ENCODE results near the gene ADD2. TPM values are rescaled to one million over a fixed set of nuclear protein-coding genes. Genes with fewer than 3 reads are reported as not detected.

ADD2 gene
- total and polyA plus RNA-seq, 2 experiments from 2014 or later = 34.6 to 223 TPM

GRCh38 chr2:70747284-70747683 lies 20.7 kb downstream of the ADD2 start (continued):
- TF ChIP-seq, protein P1, sequence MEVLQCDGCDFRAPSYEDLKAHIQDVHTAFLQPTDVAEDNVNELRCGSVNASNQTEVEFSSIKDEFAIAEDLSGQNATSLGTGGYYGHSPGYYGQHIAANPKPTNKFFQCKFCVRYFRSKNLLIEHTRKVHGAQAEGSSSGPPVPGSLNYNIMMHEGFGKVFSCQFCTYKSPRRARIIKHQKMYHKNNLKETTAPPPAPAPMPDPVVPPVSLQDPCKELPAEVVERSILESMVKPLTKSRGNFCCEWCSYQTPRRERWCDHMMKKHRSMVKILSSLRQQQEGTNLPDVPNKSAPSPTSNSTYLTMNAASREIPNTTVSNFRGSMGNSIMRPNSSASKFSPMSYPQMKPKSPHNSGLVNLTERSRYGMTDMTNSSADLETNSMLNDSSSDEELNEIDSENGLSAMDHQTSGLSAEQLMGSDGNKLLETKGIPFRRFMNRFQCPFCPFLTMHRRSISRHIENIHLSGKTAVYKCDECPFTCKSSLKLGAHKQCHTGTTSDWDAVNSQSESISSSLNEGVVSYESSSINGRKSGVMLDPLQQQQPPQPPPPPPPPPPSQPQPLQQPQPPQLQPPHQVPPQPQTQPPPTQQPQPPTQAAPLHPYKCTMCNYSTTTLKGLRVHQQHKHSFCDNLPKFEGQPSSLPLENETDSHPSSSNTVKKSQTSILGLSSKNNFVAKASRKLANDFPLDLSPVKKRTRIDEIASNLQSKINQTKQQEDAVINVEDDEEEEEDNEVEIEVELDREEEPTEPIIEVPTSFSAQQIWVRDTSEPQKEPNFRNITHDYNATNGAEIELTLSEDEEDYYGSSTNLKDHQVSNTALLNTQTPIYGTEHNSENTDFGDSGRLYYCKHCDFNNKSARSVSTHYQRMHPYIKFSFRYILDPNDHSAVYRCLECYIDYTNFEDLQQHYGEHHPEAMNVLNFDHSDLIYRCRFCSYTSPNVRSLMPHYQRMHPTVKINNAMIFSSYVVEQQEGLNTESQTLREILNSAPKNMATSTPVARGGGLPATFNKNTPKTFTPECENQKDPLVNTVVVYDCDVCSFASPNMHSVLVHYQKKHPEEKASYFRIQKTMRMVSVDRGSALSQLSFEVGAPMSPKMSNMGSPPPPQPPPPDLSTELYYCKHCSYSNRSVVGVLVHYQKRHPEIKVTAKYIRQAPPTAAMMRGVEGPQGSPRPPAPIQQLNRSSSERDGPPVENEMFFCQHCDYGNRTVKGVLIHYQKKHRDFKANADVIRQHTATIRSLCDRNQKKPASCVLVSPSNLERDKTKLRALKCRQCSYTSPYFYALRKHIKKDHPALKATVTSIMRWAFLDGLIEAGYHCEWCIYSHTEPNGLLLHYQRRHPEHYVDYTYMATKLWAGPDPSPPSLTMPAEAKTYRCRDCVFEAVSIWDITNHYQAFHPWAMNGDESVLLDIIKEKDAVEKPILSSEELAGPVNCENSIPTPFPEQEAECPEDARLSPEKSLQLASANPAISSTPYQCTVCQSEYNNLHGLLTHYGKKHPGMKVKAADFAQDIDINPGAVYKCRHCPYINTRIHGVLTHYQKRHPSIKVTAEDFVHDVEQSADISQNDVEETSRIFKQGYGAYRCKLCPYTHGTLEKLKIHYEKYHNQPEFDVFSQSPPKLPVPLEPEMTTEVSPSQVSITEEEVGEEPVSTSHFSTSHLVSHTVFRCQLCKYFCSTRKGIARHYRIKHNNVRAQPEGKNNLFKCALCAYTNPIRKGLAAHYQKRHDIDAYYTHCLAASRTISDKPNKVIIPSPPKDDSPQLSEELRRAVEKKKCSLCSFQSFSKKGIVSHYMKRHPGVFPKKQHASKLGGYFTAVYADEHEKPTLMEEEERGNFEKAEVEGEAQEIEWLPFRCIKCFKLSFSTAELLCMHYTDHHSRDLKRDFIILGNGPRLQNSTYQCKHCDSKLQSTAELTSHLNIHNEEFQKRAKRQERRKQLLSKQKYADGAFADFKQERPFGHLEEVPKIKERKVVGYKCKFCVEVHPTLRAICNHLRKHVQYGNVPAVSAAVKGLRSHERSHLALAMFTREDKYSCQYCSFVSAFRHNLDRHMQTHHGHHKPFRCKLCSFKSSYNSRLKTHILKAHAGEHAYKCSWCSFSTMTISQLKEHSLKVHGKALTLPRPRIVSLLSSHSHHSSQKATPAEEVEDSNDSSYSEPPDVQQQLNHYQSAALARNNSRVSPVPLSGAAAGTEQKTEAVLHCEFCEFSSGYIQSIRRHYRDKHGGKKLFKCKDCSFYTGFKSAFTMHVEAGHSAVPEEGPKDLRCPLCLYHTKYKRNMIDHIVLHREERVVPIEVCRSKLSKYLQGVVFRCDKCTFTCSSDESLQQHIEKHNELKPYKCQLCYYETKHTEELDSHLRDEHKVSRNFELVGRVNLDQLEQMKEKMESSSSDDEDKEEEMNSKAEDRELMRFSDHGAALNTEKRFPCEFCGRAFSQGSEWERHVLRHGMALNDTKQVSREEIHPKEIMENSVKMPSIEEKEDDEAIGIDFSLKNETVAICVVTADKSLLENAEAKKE (CRISPR knock-in tag; IDR thresholded peaks at IDR 0.05) = no peak
- no peak for TF ChIP-seq ZNF114 (CRISPR knock-in tag; IDR thresholded peaks at IDR 0.05)

- H3K4me3 ChIP-seq = peak overlapping the region; percentile 10; the same call in 1 of the 2 replicates
- H3K9me3 Mint-ChIP-seq = no peaks in the 10 kb centered on the region
- H3K79me2 ChIP-seq (replicated peaks; ENCODE audit: insufficient read depth) = peaks cover 100% of the 10 kb centered on the region
- H3K36me3 ChIP-seq (ENCODE audit: insufficient read depth) = no peaks in the 10 kb centered on the region
- H3K27me3 ChIP-seq (ENCODE audit: insufficient read depth) = no peaks in the 10 kb centered on the region
- no peak overlapping the region for H2AFZ ChIP-seq
- H3K4me3 Mint-ChIP-seq = no peak overlapping the region
- no peak overlapping the region for H3K27ac Mint-ChIP-seq
- peaks cover 87% of the 10 kb centered on the region for H4K20me1 ChIP-seq (replicated peaks; ENCODE audit: insufficient read depth)
- ATAC-seq = no peak
- H3K4me1 Mint-ChIP-seq = peaks cover 73% of the 10 kb centered on the region
- TF ChIP-seq NANOG (IDR thresholded peaks at IDR 0.05; ENCODE audit: borderline replicate concordance) = peak; percentile 39; the same call in 1 of the 2 replicates
- TF ChIP-seq ZNF114 (CRISPR knock-in tag; IDR thresholded peaks at IDR 0.05) = no peak
- peaks cover 77% of the 10 kb centered on the region for H3K4me1 ChIP-seq (ENCODE audit: insufficient read depth)
- no peaks in the 10 kb centered on the region; the same call in 1 of the 2 replicates for H3F3A ChIP-seq (replicated peaks; ENCODE audit: low read depth)
- peaks cover 4% of the 10 kb centered on the region for H3K27me3 Mint-ChIP-seq (ENCODE audit: insufficient read depth, low read depth, poor library complexity)
- no peaks in the 10 kb centered on the region for H3K9me2 ChIP-seq (ENCODE audit: insufficient read depth)
- no peak for DNase-seq (ENCODE audit: low spot score)
- H3K4me2 ChIP-seq = peak overlapping the region; percentile 7
- H3K36me3 Mint-ChIP-seq (ENCODE audit: low read depth) = peaks cover 14% of the 10 kb centered on the region
- peak overlapping the region; percentile 12 for H3K27ac ChIP-seq (ENCODE audit: low read depth)
Measured at GRCh38 chr2:70746094-70746974, 21.7 kb downstream of the ADD2 start.

Data from GM23338 (cell line).